Neural cell (in vitro differentiated cells): ENCODE data around the gene CCNJL.
"Not testable (repeated sequence)": the region's sequence is repeated elsewhere in the genome, so short reads cannot be mapped to it uniquely, and the experiment has no call there.

ENCODE experiments used
- CTCF ChIP-seq: fragments of 450-650 bp; IDR thresholded peaks from 2 replicates; pipeline ENCODE4 v1.5.1; 2014; ENCODE audit warnings: antibody characterized with exemption, mild to moderate bottlenecking, moderate library complexity; ENCODE audit not compliant: poor library complexity, severe bottlenecking
- EP300 ChIP-seq: fragments of 450-650 bp; conservative IDR thresholded peaks from 2 replicates; pipeline ENCODE4 v1.6.1; 2014; ENCODE audit warnings: antibody characterized with exemption, mild to moderate bottlenecking, moderate library complexity; ENCODE audit not compliant: poor library complexity, severe bottlenecking
- EZH2 ChIP-seq: fragments of 200-600, 300-800 bp; shearing (Covaris generic), sonication (generic); IDR thresholded peaks from 2 replicates; pipeline ENCODE4 v1.6.1; 2014; ENCODE audit warnings: antibody characterized with exemption, low read length, borderline replicate concordance, mild to moderate bottlenecking; ENCODE audit not compliant: insufficient read depth, poor library complexity, severe bottlenecking
- POLR2AphosphoS5 ChIP-seq: IDR thresholded peaks from 2 replicates; pipeline ENCODE4 v1.6.1; 2012
- TAF1 ChIP-seq: IDR thresholded peaks from 2 replicates; pipeline ENCODE4 v1.6.1; 2012; ENCODE audit warnings: low read depth

GRCh38 chr5:160249570-160249969 is 62.8 kb downstream of the CCNJL start:
- TF ChIP-seq CTCF, EZH2, TAF1, EP300, POLR2AphosphoS5: not testable (repeated sequence)
